NCI-H187 treated with DMSO at 0.1 percent for 48 hours (cell line): ENCODE results near the gene ITGAE.
"Not testable (repeated sequence)": the region's sequence is repeated elsewhere in the genome, so short reads cannot be mapped to it uniquely, and the experiment has no call there.

Experiments used
- DNase-seq: peaks from one replicate; lab custom pipeline; 2025; lab: John Stamatoyannopoulos, UW

The ITGAE gene

GRCh38 chr17:3794557-3795389 is 6.2 kb downstream of the ITGAE start:
- no peak for DNase-seq

- not testable (repeated sequence) for DNase-seq
Observed at GRCh38 chr17:3794152-3794551, 6.8 kb downstream of the ITGAE start.

GRCh38 chr17:3793258-3793657 is 7.7 kb downstream of the ITGAE start:
- not testable (repeated sequence) for DNase-seq

- DNase-seq: no peak
Observed at GRCh38 chr17:3792481-3792880, 8.5 kb downstream of the ITGAE start.

GRCh38 chr17:3788200-3788599 is 12.8 kb downstream of the ITGAE start:
- DNase-seq: no peak

GRCh38 chr17:3785323-3785722 is 15.7 kb downstream of the ITGAE start:
- DNase-seq: not testable (repeated sequence)

- no peak for DNase-seq
Observed at GRCh38 chr17:3782751-3783150, 18.2 kb downstream of the ITGAE start.

GRCh38 chr17:3780986-3781385 is 20.0 kb downstream of the ITGAE start:
- DNase-seq: no peak

- no peak for DNase-seq
Observed at GRCh38 chr17:3777366-3778120, 23.4 kb downstream of the ITGAE start.

GRCh38 chr17:3773966-3774365 is 27.0 kb downstream of the ITGAE start:
- no peak for DNase-seq

- DNase-seq: no peak
Observed at GRCh38 chr17:3773511-3773910, 27.5 kb downstream of the ITGAE start.

- DNase-seq: no peak
Observed at GRCh38 chr17:3772764-3773163, 28.2 kb downstream of the ITGAE start.

- no peak for DNase-seq
Observed at GRCh38 chr17:3771140-3771539, 29.8 kb downstream of the ITGAE start.

- no peak for DNase-seq
Observed at GRCh38 chr17:3770466-3770865, 30.5 kb downstream of the ITGAE start.

GRCh38 chr17:3768769-3769168 is 32.2 kb downstream of the ITGAE start:
- DNase-seq: no peak

GRCh38 chr17:3768341-3768740 is 32.6 kb downstream of the ITGAE start:
- no peak for DNase-seq

- no peak for DNase-seq
Observed at GRCh38 chr17:3766779-3767178, 34.2 kb downstream of the ITGAE start.

GRCh38 chr17:3765981-3766380 is 35.0 kb downstream of the ITGAE start:
- DNase-seq: no peak

GRCh38 chr17:3763777-3764170 is 37.2 kb downstream of the ITGAE start:
- no peak for DNase-seq

GRCh38 chr17:3762922-3763776 is 37.8 kb downstream of the ITGAE start:
- DNase-seq: no peak

GRCh38 chr17:3761918-3762380 is 39.0 kb downstream of the ITGAE start:
- DNase-seq: no peak
